ENCODE measurements around the gene JMJD6.
"Not testable (repeated sequence)": the region's sequence is repeated elsewhere in the genome, so short reads cannot be mapped to it uniquely, and the experiment has no call there.

The JMJD6 gene

DNA sequence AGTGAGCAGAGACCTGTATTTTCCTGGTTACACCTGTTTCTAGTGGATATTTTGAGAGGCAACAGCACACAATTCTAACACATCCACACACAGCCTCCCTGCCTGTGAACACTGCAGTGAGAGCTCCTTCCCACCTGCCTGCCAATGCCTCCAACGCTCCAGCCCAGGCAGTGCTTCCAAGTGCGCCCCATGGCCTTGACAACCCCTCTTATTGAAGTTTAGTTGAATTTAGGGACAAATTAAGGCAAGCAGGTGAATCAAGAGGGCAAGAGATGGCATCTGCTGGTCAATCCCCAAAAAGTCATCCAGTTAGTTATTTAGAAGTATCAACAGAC is 10.9 kb downstream of the JMJD6 start:
- no peak for DNase-seq

DNA sequence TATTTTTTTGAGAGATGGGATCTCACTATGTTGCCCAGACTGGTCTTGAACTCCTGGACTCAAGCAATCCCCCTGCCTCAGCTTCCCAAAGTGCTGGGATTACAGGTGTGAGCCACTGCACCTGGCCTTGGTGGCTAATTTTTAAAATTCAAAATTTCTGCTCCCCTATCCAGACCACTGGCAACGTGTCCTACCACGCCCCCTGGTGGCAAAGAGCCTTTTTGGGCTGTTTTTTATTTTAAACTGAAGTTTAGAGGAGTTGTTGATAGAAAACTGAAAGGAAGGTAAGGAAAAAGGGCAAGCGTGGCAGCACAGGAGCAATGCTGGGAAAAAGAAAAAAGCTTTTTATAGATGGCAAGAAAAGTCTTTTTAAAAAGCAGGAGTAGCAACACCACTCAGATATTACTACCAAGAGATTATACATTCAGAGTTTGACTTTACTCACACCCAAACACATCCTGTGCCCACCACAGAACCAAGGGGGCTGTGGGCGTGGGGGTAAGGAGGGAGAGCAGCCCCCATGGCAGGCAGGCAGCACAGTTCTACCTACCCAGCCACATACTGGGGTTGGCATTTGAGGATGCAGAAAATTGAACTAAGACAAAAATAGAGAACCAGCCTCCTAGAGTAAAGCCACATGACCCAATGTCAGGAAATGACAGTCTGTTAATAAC is 11.4 kb downstream of the JMJD6 start:
- peak; percentile 38 for DNase-seq

DNA sequence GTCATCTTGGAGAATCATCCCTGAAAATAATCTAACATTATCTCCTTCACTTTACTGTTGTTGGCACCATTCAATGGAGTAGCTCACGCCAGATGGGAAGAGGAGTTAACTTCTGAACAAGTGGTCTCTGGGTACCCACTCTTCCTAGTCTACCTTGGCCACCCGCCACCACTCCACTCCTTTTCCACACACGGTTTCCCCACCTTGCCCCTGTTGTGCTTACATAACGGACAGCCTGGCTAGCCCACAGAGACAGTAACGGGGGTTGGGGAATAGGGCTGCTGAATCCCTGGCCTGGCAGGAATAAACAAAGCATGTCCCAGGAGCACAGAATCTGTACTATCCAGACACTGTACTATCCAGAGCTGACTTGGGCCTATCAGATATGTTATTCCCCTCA is 12.1 kb downstream of the JMJD6 start:
- DNase-seq = no peak

DNA sequence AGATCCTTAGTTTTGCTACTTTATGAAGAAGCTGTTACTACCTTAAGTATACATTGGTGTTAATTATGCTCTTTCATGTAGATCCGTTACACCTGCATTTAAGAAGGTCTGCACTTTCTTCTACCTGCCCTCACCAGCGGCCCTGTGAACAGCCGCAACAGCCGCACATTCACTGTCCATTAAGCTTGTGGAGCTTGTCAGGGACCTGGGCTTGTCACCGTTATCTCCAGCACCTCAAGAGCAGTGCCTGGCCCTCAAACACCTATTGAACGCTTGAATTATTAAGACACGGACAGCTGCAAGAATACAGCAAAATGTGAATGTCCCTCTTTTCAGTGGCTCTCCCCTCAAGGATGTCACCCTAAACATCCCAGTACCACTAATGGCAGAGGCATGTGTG is 12.6 kb downstream of the JMJD6 start:
- no peak for DNase-seq

DNA sequence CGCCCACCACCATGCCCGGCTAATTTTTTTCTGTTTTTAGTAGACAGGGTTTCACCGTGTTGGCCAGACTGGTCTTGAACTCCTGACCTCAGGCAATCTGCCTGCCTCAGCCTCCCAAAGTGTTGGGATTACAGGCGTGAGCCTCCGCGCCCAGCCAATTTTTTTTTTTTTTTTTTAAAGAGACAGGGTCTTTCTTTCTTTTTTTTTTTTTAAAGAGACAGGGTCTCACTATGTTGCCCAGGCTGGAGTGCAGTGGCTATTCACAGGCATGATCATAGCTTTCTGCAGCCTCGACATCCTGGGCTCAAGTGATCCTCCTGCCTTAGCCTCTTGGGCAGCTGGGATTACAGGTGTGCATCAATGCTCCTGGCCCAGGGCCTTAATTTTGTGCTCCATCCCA is 14.1 kb downstream of the JMJD6 start:
- not testable (repeated sequence) for DNase-seq

DNA sequence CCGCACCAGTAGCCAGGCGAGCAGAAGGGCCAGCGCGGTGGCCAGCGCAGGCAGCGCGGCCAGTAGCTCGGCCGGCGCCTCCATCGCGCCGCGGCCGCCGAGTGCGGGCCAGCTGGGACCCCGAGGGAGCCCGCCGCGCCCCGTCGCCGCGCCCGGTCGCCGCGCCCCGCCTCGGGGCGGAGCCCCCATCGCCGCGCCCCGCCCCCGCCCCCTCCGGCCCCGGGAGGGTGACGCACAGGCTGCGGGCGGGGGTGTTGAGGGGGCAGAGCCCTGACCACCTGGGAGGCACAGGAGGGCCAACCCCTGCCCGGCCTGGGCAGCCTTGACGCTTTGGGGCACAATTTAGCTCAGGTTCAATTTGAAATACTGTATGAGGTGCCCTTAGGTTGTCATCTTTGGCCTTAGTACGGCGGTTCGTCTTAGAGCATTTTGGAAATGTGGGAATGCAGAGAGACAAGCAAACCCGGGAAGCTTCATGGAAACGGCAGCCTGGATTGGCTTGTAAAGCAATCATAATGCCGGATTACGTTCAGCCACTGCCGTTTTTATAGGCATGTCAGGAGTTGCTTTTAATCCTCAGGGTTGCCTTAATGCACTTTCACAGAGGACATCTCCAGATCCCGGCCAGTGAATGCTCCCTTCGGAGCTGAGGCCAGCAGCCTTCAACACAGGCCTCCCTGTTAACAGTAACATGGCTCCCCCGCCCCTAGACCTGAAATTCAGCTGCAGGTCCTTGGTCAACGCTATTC is 15.4 kb downstream of the JMJD6 start, which contains the start of gene MXRA7:
MXRA7 (minus strand) TSS at position 103 of the 749 bp plus-strand sequence; CDS start at position 84, 19 bp downstream.
- DNase-seq = peak; percentile 47

DNA sequence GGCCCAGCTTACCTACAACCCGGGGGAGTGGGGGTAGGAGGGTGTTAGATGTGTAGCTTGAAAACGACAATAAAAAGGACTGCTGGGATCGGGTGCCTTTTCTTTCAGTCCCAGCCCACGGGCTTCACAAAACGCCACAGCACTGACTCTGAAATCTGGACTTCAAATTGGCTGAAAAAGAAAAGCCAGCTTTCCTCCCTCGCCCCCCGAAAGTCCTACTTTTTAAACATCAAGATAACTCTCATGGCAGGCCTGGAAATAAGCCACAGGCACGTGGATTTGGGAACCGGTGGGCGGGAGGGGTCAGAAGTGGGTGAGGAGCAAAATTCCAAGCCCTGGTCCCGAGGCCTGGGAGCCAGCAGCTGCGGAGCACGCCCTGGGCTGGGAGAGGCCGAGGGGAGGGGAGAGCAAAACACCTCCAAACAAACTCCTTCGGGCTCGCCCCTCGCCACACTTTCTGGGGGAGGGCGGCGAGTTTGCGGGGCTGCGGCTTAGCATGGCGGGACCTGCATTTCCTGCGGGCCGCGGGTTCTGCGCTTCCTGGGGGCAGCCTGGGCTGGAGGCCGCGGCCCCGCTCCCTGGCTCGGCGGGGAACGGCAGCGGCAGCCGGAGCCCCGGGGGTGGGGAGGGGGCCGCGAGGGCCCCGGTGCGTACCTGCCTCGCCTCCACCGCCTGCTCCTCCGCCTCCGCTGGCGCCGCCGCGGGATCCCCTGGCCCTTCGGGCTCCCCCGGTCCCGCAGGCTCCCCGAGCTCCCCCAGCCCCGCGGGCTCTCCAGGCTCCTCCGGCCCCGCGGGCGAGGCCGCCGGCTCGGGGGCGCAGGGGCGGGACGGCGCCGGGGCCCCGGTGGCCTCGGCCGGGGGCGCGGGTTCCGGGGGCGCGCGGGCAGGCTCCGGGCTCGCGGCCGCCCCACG is 16.2 kb downstream of the JMJD6 start:
- not testable (repeated sequence) for DNase-seq

DNA sequence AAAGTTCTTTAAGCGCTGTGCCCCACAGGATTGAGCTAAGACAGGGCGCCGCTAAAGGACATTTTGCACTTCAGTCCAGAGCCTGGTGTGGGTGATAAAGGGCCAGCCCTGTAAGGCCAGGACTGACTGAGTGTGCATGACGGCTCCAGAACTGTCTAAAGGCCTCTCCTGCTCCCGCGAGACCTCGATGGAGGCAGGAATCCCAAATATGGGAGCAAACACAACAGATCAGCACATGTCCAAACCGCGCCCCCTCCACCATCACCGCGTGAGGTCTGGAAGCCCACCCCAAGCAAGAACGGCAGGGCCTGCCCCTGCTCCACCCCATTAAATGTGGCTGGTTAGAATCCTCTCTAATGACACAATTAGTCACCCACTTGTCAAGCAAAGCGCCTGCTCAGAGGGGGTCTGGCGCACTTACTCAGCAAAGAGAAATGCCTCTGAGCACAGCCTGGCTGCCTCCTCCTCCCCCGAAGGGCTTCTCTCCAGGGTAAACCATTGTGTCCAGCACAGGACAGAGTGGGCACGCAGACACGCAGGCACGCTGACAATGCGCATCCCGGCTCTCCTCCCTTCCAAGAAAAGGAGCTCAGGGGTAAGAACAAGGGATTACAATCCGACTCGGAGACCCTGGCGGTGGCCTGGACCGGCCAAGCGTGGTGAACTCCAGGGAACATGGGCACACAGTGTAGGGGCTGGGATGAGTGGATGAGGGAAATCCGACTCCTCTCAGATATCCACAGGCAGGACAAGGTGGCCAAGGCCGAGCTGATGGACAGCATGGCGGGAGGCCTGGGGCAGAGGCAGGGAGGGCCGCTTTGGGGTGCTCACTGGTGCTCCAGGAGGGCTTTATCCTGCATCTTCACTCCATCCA is 17.1 kb downstream of the JMJD6 start:
- DNase-seq = no peak

DNA sequence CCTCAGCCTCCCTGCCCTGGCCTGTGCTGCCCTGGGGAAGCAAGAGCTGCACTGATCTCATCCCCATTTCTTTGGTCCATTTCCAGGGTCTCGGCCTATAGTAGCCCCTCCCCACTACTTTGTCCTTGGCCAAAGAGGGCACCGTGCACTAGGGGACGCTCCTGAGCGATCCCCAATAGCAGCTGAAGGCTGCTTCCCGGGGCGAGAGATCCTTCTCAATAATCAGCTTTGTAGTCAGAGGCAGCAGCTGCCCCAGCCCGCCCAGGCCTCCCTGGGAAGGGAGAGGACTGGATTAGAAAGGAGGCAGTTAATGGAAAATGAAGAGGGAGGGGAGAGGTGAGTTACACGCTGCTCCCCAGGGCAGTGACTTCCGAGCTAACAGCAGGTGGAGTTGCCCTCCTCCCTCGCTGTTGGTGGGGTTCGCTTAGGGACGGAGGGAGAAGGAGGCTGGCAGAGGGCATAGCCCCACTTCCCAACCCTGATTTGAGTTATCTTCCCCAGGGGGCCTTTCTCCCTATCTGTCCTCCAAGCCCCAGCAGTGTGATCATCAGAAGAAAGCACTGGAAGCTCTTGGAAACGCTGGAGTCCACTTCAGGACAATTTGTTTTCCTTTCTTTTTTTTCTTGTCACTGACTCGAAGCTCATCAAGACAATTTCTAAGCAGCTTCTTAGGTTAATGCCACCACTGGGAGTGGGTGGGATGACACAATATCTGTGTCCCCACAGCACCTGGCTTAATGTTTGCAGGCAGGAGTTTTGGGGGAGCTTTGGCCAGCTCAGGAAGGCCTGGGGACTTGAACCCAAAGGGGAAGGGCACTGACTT is 18.2 kb downstream of the JMJD6 start:
- peak; percentile 79 for DNase-seq

DNA sequence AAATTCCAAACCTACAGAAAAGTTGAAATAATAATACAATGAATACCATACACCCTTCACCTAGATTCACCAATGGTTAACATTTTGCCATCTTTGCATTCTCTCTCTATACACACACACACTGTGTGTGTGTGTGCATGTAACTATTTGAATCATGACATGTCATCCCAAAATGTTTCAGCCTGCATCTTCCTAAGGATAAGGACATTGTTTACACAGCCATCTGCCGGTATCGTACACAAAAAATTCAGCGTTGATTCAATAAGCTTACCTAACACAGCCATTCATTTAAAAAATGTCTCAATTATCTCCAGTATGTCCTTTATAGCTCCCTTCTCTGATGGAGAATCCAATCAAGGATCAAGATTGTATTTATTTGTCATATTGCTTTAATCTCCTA is 19.6 kb downstream of the JMJD6 start:
- peak; percentile 32 for DNase-seq

DNA sequence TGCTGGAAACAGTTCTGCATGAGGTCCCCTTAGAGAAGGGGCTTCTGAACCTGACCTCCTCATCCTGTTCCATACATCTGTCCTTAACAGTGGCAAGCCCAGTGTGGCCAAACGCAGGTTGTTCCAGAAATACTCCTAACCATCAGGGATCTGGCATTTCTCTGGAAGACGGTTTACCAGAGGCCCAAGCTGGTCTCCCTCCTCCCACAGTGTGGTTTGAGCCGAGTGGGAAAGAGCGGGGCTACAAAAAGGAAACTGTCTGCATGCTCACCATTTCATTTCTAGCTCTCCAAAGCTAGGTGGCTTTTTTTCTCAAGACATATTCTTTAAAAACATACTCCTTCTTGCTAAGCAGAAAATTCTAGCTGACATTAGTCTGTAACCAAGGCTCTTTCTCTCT is 21.6 kb downstream of the JMJD6 start:
- DNase-seq = no peak

DNA sequence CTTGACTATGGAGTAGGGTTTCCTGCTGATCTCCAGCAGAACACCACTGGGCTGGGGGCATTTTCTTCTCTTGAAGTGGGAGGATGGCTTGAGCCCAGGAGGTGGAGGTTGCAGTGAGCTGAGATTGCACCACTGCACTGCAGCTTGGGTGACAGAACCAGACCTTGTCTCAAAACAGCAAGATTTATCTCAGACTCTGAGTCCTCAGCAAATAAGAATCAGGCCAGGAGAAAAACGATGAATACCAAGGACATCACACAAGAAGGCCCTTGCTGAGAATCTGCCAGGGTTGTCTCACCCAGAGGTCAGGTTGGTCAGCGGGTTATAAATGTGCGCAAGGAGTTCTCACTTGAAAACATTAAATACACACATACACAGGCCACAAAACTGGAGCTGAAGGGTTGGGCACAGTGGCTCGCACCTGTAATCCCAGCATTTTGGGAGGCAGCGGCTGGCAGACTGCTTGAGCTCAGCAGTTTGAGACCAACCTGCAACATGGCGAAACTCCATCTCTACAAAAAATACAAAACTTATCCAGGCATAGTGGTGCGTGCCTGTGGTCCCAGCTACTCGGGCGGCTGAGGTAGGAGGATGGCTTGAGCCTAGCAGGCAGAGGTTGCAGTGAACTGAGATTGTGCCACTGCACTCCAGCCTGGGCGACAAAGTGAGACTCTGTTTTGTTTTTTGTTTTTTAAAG is 23.3 kb downstream of the JMJD6 start:
- DNase-seq = no peak

DNA sequence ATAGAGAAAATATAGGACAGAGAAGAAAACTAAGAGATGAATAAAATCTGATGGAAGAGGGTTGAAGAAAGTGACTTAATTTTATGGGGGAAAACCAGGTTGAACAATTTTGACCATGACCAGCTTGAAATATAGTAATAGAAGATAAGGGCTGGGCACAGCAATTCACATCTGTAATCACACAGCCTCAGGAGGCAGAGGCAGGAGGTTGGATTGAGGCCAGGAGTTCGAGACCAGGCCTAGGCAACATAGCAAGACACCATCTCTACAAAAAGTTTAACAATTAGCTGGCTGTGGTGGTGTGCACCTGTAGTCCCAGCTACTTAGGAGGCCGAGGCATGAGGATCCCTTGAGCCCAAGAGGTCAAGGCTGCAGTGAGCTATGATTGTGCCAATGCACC is 24.3 kb downstream of the JMJD6 start:
- DNase-seq = no peak

DNA sequence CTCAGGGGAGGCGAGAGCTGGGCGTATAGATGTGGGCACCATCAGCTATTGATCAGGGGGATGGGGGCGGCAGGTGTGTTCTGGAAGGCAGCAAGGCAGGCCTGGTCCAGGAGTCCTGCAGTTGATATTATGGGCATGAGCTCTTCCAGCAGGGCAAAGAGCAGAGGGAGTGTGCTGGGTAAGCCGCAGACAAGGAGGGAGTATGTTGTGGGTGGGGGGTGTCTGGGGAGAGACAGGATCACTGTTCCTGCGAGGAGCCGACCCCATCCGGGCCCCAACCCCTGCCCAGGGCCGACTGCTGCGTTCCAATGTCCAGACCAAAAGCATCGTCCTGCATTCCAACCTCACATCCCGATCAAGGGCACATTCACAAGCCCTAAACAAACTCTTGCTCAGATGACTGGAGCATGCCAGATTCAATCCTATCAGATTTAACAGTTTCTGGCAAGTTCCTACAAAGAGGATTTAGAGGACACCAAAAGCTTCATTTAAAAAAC is 24.9 kb downstream of the JMJD6 start:
- no peak for DNase-seq

DNA sequence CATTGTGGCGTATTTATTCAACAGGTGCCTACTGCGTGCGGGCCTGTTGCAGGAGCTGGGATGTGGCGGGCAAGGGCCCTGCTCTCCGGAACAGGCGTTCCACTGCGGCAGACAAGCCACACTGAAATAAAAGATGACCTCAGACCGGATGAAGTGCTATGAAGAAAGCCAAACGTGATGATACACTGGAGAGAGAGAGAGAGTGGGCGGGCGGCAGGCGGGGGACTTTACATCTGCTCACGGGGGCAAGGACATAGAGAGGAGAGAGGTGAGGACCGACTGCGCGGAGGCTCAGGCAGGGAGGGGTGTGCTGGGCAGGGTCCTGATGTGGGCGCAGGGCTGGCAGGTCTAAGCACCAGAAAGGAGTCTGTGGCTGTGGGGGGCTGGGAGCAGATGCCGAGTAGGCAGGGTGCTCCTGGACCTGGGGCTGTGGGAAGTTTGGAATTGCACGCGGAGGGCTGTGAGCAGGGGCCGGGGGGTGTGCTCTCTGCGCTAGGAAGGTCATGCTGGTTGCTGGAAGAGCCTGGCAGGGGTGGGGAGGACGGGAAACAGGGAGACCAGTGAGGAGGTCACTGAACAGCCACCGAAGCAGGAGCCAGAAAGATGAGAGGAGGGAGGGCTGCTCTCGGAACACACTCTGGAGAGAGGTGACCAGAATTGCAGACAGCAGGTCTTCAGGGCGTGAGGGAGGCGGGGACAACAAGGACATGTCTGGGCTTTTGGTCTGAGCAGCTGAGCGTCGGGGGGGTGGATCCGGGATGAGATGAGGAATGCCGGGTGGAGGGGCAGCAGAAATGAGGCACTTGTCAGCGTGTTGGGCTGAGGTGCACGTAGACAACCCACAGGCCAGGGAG is 25.6 kb downstream of the JMJD6 start:
- peak; percentile 92 for DNase-seq

DNA sequence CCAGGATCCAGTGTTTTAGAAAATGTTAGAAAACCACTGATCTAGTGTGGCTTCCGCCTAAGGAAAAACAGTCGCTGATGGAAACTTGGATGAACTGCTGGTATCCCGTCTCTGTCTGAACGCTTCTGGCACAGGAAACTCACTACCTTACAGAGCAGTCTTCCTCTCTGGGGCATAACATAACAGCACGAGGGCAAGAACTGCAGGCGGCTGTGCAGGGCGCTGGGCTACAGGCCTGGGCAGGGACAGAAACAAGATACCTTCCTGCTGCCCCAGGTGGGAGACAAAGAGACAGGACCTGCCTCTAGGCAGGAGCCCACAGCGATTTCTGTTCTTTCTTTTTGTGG is 26.2 kb downstream of the JMJD6 start:
- peak; percentile 93 for DNase-seq

DNA sequence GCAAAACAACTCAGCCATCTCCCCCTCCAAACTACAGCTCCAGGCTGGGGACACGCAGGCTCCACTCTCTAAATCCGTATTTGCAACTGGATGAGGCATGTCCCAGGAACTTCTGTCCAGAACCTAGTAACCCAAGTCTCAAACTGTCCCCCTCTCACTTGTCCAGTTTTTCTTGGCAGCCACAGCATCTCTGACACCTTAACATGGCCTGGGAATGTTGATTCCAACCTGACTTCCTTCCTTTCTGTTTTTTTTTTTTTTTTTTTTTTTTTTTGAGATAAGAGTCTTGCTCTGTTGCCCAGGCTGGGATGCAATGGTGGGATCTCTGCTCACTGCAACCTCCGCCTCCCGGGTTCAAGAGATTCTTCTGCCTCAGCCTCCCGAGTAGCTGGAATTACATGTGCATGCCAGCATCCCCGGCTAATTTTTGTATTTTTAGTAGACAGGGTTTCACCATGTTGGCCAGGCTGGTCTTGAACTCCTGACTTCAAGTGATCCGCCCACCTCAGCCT is 27.9 kb downstream of the JMJD6 start:
- DNase-seq = not testable (repeated sequence)

DNA sequence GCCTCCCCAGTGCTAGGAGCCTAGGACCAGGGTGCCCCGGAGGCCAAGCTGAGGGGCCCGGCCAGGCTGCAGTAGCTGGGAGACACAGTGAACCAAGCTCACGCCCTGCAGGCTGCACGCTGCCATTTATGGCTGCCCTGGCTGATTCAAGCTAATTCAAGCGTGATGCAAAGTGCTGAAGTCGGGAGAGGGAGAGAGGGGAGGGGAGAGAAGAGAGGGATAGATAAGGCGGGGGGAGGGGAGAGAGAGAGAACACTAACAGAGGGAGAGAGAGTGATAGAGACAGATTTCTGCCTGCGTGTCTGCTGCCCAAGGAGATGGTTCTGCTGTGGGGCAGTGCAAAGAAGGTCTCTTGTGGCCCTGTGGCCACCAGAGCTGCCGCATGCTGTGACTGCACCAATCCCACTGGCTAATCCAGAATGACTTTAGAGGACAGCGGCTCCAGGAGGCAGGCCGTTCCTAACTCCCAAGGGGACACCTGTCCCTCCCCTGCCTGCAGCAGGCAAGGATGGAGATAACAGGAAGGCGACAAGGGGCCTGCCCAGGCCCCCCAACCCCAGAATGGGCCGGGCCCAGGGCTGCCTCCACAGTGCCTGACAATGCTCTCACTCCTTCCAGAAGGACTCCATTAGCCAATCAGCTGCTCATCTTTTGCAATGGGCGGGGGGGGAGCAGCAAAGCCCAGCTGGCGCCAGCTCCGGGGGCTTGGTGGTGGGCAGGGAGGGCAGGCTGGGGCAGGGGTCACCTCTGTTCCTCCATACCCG is 28.5 kb downstream of the JMJD6 start:
- peak; percentile 80 for DNase-seq
